Duodenal mucosa (tissue), 2 donors: ENCODE data around the gene DLX6.

Experiments
- H3K27ac ChIP-seq: one replicate; pipeline ENCODE4 v1.7.0; 2013; ENCODE audit warnings: low read depth, low read length
- H3K27me3 ChIP-seq, 2 donors: one replicate each; pipeline ENCODE4 v1.7.0; 2013; ENCODE audit warnings: low read length in 2 of 2, control low read depth in 1 of 2; ENCODE audit not compliant: insufficient read depth in 2 of 2, control insufficient read depth in 1 of 2
- H3K36me3 ChIP-seq, 2 donors: one replicate each; pipeline ENCODE4 v1.7.0; 2013; ENCODE audit warnings: low read length in 2 of 2, control low read depth in 1 of 2; ENCODE audit not compliant: insufficient read depth in 2 of 2, control insufficient read depth in 1 of 2
- H3K4me1 ChIP-seq, 2 donors: one replicate each; pipeline ENCODE4 v1.7.0; 2013; ENCODE audit warnings: low read length in 2 of 2, control low read depth in 1 of 2; ENCODE audit not compliant: insufficient read depth in 2 of 2, control insufficient read depth in 1 of 2
- H3K4me3 ChIP-seq, 2 donors: one replicate each; pipeline ENCODE4 v1.7.0; 2013; ENCODE audit warnings: low read length in 2 of 2, low read depth in 1 of 2
- H3K9ac ChIP-seq, 2 donors: one replicate each; pipeline ENCODE4 v1.7.0; 2013; ENCODE audit warnings: low read length in 2 of 2, low read depth in 1 of 2
- H3K9me3 ChIP-seq, 2 donors: one replicate each; pipeline ENCODE4 v1.7.0; 2013; ENCODE audit warnings: low read length in 2 of 2, control low read depth in 1 of 2; ENCODE audit not compliant: control insufficient read depth in 1 of 2

The DLX6 gene

DNA sequence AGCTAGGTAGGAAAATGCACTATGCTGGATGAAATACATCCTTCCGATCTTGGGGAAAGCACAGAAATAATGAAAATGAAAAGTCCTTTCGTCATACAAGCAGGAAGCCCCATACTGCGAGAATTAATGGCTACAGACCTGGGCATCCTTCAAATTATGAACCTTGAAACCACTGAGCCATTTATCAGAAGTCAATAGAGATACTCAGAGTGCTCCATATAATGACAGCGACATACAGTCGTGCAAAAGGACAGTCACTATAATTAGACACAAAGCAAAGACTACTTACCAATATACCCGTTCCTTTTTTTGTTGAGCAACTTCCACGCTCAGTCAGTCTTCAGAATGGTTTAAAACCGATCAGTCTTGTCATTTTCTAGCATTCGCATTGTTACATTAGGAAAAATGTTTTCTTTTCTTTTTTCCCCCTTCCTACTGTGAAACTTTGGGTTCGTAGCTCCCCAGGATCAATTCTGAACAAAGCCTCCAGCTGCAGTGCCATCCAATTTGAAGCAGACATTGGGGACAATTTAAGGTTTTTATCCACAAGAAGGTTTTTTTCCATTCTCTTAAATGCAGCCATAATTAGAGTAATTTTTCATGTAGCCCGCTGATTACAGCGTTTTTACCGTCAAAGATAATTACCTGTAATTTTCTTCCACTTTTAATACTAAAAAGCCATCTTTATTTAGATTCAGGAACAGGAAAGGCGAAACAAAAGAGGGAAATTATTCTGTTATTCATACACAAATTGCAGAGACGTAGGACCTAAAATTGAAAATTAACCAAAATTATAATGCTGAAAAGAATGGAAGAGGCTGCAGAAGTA lies 6.4 kb downstream of the DLX6 start:
- Histone ChIP-seq H3K9ac (no peak overlapping the region), H3K36me3 (no peaks in the 10 kb centered on the region), H3K27ac (no peak overlapping the region), H3K9me3 (no peaks in the 10 kb centered on the region), H3K4me1 (no peaks in the 10 kb centered on the region), H3K27me3 (peaks cover 86 to 99% of the 10 kb centered on the region in 2 donors), H3K4me3 (no peak overlapping the region)

DNA sequence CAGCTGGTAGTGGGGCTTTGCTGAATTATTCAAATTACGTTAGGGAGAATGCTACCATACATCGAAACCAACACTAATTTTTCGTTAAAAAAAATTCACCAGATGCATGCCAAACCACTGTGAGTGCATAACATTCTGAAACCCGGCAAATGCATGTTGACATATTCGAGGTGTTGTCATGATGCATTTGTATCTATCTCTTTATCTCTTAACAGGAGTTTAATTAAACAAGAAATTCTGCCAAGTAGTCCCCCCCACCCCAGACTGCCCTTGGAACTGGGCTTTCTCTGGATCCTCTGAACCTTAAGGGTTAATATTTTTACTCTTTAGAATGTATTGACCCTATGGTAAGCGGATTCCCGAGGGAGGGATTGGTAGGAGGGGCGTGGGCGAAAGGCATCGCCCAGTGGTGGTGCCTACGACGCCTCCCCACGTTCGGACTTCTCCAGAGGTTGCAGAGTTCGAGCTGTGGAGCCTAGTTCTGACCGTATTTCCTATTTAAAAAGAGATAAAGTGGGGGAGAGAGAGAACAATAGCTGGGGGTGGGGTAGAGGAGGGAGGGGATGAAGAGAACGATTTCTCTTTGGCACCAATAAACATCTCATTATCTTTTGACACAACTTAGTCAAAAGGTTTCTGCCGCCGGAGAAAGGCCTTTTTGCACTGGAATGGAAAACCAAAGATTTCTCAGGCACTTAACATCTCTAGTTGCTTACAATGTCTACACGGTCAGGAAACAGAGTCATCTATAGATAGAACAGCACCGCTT lies 7.2 kb downstream of the DLX6 start:
- Histone ChIP-seq H3K4me3 (no peak overlapping the region), H3K27me3 (peaks cover 87 to 99% of the 10 kb centered on the region in 2 donors), H3K27ac (no peak overlapping the region)

DNA sequence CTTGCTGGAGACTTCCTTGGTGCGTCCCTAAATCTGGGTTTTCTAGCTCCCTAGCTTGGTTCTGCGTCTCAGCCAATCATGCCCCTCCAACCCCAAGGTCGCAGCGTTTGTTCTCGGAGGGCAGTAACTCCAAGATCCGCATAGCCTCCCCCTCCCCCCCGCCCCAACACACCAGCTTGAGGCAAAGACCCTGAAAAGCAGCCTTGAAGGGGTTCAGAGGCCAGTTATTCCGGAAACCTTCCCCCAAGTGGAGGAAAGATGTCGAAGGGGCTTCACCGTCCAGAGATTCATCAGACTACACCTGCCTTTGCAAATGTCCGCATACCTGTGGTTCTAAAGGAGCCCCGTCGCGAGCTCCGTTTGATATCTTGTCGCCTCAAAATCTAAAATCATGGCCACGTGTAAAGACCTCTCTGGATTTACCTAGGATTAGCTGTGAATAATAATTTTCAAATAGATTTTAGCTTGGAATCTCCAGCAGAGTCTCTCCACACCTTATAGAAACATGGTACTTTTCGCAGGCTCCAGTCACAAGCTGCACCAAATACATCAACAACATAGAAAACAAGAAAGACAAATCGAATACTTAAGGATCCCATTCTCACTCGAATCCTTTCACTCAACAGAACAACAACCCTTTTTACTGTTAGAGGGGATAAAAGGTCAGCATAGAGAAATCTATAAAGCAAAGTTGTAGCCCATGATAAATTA lies 7.9 kb downstream of the DLX6 start:
- no peak overlapping the region for H3K4me3 ChIP-seq
- peaks cover 87 to 99% of the 10 kb centered on the region in 2 donors for H3K27me3 ChIP-seq
- H3K27ac ChIP-seq: no peak overlapping the region
- no peaks in the 10 kb centered on the region for H3K9me3 ChIP-seq
- H3K4me1 ChIP-seq: no peaks in the 10 kb centered on the region
- H3K36me3 ChIP-seq: no peaks in the 10 kb centered on the region
- H3K9ac ChIP-seq: no peak overlapping the region

More for the DNA sequence above, 7.2 kb downstream of the DLX6 start:
- Histone ChIP-seq H3K36me3 (no peaks in the 10 kb centered on the region), H3K9ac (no peak overlapping the region), H3K4me1 (no peaks in the 10 kb centered on the region), H3K9me3 (no peaks in the 10 kb centered on the region)

DNA sequence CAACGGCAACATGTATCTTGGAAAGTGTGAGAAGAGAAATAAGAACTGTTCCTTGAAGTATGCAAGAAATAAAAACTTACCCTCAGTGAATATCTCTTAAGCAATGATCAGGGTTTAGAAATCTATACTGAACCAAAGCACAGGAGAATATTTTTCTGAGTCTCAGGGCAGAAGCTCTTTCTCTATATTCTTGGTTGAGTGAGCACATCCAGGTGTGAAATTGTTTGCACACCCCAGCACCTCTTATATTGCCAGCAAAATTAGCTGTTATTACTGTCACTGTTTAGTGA lies 8.4 kb downstream of the DLX6 start:
- Histone ChIP-seq H3K27ac (no peak overlapping the region), H3K36me3 (no peaks in the 10 kb centered on the region), H3K9me3 (no peaks in the 10 kb centered on the region), H3K9ac (no peak overlapping the region), H3K27me3 (peaks cover 86 to 96% of the 10 kb centered on the region in 2 donors), H3K4me1 (no peaks in the 10 kb centered on the region), H3K4me3 (no peak overlapping the region)

DNA sequence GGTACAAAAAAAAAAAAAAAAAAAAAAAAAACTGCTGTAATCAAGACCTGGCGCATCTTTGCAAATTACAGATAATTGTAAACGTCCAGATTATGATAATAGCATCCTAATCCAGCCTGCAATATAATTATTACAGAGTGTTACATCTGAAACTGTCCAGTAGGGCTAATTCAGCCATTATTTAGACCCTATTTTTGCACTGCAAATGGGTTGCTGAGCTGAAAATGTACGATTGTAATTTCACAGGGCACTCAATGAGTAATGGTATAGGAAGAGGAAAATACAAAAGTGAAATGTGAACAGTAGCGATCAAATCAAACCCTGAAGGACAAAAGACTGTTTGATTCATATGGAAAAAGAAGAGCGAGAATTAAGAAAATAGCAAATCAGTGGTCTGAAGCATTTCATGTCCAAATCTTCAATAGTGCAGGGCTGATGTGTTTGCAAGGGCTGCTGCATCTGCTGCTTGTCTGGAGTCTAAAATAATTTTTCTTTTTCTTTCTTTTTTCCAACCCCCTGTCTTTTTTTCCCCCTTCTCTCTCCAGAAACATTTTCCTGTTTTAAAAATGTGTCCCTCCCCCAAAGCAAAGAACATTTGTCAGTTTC lies 8.9 kb downstream of the DLX6 start:
- Histone ChIP-seq H3K27me3 (peaks cover 89 to 96% of the 10 kb centered on the region in 2 donors), H3K4me3 (no peak overlapping the region), H3K36me3 (no peaks in the 10 kb centered on the region), H3K9me3 (no peaks in the 10 kb centered on the region), H3K27ac (no peak overlapping the region), H3K4me1 (no peaks in the 10 kb centered on the region), H3K9ac (no peak overlapping the region)

DNA sequence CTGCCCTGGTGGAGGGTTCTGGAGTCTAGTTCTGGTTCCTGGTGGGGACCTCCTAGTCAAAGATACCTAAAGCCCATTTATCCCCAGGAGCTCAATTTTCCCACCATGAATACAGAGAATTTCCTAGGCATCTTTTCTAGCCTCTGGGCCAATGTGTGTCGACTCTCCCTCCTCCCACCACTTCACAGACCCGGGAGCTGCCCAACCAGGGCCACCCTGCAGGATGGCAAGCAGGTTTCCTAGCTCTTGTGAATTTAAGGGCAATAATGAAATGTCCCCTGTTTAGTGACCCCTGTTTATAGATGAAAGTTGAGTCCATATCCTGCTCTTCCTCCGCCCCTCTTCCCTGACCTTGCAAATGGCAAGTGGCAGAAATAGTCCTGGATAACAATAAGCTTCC lies 9.9 kb downstream of the DLX6 start:
- Histone ChIP-seq H3K36me3 (no peaks in the 10 kb centered on the region), H3K27ac (no peak overlapping the region), H3K9ac (no peak overlapping the region), H3K4me1 (no peaks in the 10 kb centered on the region), H3K9me3 (no peaks in the 10 kb centered on the region), H3K27me3 (peaks cover 88 to 95% of the 10 kb centered on the region in 2 donors), H3K4me3 (no peak overlapping the region)

DNA sequence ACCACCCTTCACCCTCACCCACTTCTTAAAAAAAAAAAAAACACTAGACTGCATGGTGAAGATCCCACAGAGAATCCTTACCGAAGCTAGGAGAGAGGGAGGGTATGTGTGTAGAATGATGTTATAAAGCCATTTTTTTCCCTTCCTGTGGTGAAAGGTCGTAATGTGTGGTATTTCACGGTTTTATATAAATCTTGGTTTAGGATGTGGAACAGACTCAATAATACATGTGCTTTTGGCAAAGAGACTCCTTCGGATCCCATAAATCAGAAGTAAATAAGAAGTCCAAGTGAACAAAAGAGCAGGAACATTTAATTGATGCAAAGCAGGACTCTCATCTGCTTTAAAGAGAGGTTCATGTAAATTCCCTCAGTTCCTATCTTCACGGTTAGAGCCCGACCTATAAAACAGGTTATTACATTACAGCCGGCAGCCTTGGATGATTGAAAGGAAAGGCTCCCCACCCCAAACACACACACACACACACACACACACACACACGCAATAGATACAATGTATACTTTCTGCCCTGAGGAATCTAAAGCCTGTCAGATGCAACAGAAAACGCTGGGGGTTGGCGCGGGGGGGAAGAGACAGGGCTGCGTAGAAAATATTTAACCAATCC lies 10.5 kb downstream of the DLX6 start:
- no peaks in the 10 kb centered on the region for H3K36me3 ChIP-seq
- H3K27me3 ChIP-seq: peaks cover 89 to 95% of the 10 kb centered on the region in 2 donors
- H3K9me3 ChIP-seq: no peaks in the 10 kb centered on the region
- H3K27ac ChIP-seq: no peak overlapping the region
- no peak overlapping the region for H3K9ac ChIP-seq
- no peak overlapping the region for H3K4me3 ChIP-seq
- H3K4me1 ChIP-seq: no peaks in the 10 kb centered on the region

DNA sequence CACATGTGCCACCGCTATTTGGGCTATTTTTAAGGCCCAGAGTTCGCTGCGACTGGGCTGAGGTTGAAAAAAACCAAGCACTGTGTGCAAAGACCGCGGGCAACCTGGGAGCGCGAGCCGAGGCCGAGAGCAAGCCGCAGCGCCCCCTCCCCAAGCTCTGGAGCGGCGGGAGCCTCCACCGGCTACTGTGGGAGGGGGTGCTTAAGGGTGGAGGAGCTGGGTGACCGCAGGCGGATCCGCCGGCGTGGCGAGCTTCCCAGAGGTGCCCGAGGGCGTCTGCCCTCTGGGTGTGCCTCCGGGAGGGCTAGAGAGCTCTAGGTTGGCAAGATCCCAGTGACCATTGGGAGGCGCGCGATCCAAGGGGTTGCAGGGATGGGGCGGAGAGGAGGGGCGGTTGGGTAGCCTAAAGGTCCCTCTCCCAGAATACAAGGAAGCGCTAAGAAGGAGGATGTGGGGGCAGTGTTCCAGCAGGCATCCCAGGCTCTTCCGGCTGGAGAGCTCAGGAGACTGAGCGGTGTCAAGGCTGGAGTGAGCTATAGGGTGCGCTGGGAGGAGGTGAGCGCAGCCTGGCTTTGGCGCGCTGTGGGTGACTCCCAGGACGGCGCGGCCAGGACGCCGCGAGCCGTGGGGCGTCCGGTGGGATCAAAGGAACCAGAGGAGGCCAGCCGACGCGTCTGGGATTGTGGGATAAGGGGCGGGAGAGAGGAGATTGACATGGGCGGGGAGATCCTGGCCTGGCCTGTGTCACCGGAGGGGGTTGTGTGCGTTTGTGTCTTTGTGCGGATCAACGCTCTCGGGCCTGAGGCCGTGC lies 11.2 kb downstream of the DLX6 start:
- H3K9me3 ChIP-seq: no peaks in the 10 kb centered on the region
- no peak overlapping the region for H3K9ac ChIP-seq
- H3K4me1 ChIP-seq: no peaks in the 10 kb centered on the region
- H3K27me3 ChIP-seq: peaks cover 85 to 95% of the 10 kb centered on the region in 2 donors
- H3K36me3 ChIP-seq: no peaks in the 10 kb centered on the region
- H3K4me3 ChIP-seq: no peak overlapping the region
- no peak overlapping the region for H3K27ac ChIP-seq
